Esophagus muscularis mucosa (tissue), 3 donors: Measurements from ENCODE around the gene CHAD.

ENCODE experiments used
- POLR2A ChIP-seq: fragments of 450-650 bp; IDR thresholded peaks from one replicate; pipeline ENCODE4 v1.6.1; 2017; ENCODE audit warnings: antibody characterized with exemption, moderate library complexity, mild to moderate bottlenecking, low read depth
- TF ChIP-seq, protein P1 (sequence below), 3 experiments: fragments of 200-600 bp in 2 of 3; fragments of 450-650 bp in 1 of 3; sonication (generic) in 2 of 3; IDR thresholded peaks; one replicate each; pipeline ENCODE4 v1.5.1; 2017 to 2019; ENCODE audit warnings: antibody characterized with exemption in 3 of 3, mild to moderate bottlenecking in 2 of 3, moderate library complexity in 1 of 3

DNA sequence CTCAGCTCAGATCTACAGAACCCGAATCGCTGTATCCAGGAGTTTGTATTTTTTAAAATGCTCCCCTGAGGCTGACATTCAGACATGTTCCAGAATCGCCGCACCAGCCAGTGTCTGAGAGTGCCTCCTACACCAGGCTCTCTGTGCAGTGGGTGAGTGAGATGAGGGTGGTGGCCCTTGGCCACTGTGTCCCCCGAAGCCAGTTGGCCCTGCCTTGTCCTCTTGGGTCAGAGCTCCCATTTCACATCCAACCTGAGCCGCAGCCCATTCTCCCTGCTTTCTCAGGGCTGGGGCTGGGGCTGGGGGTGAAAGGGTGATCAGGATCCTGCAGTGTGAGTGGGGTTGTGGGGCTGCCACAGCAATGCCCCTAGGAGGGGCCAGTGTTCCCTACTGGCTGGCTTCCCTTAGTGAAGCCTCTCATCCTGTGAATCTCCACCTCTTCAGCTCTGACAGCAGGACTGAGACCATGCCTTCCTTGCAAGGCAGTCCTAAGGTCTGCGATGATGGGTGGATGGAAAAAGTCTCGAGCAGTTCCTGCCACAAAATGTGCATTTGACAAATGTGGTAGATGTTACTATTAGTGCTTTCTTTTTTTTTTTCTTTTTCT lies 26.6 kb upstream of the CHAD start:
- TF ChIP-seq, protein P1, sequence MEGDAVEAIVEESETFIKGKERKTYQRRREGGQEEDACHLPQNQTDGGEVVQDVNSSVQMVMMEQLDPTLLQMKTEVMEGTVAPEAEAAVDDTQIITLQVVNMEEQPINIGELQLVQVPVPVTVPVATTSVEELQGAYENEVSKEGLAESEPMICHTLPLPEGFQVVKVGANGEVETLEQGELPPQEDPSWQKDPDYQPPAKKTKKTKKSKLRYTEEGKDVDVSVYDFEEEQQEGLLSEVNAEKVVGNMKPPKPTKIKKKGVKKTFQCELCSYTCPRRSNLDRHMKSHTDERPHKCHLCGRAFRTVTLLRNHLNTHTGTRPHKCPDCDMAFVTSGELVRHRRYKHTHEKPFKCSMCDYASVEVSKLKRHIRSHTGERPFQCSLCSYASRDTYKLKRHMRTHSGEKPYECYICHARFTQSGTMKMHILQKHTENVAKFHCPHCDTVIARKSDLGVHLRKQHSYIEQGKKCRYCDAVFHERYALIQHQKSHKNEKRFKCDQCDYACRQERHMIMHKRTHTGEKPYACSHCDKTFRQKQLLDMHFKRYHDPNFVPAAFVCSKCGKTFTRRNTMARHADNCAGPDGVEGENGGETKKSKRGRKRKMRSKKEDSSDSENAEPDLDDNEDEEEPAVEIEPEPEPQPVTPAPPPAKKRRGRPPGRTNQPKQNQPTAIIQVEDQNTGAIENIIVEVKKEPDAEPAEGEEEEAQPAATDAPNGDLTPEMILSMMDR (IDR thresholded peaks at IDR 0.05): no peak
- no peak for TF ChIP-seq POLR2A
